ENCODE measurements around the gene ABCE1.
"Not testable (repeated sequence)": the region's sequence is repeated elsewhere in the genome, so short reads cannot be mapped to it uniquely, and the experiment has no call there.

ABCE1 gene

DNA sequence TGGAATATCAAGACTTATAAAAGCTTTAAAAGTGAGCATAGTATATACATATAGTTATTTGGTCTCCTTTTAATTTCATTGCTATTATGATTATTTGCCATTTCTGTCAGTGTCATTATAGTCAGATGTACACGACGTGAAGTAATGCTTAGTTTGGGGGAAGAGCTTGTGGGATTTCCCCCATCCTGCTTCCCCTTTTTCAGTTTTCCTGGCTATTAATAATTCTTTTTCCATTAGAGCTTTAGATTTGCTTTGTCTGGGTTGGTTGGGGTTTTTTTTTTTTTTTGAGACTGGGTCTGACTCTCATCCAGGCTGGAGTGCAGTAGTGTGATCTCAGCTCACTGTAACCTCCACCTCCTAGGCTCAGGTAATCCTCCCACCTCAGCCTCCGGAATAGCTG, 5.4 kb downstream of the ABCE1 start:
- no peak for DNase-seq

GRCh38 chr4:145107126-145107525, 9.0 kb downstream of the ABCE1 start:
- no peak for DNase-seq

DNA sequence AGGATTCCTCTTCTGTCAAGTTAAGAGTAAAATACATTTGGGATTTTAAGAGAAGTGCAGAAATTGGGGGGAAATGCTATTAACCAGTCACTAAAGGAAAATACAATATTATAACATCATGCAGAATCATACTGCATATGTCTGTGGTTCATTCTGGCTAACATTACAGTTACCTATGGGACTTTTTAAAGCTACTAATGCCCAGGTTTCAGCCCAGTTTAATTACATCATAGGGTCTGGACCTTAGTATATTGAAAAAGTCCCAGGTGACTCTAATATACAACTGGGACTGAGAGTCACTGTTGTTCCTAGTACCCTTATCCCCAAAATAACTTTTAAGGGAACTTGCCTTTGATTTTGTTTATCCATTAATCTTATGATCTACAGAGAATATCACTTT, 10.0 kb downstream of the ABCE1 start:
- DNase-seq: no peak

DNA sequence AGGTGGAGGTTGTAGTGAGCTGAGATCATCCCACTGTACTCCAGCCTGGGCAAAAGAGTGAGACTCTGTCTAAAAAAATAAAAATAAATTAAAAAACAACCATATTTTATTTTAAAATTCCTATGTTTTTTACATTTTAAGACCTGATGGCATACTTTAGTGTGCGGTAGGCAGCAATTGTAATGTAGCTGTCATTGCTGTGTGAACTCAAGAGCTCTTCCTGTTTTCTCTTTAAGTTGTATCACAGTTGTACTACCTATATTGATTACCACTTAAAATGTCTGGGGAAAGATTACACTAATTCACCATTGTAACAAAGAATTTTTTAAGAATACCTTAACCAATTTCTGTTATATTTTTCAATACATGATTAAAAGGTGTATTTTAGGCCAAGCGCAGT, 27.3 kb downstream of the ABCE1 start:
- no peak for DNase-seq

GRCh38 chr4:145130130-145130529, 32.0 kb downstream of the ABCE1 start:
- DNase-seq: no peak

DNA sequence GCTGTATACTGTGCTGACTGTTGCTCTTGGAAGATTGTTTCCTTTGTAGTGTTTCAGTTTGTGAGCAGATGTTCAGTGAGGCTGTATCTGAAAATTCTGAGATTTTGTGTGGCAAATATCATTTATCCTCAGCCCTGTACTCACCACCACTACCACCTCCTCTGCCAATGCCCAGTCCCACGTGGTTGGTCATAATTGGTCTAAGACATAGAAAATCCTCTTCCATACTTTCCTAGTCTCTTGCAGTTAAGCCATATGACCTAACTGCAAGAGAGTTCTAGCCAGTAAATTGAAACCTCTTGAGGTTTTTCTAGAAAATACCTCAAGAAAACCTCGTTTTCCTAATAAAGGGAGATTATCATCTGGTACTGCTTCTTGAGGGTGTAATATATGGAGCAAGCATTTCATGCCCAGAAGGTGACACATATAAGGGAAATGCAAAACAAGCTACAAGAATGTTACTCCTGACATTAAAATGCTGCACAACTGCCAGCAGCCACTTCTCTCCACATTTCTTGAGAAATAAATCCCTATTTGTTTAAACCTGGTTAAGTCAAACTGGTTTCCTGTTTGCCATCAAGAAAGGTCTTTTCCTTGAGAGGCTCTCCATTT, 32.8 kb downstream of the ABCE1 start:
- no peak for DNase-seq

- no peak for DNase-seq
These were observed 33.7 kb downstream of the ABCE1 start for GRCh38 chr4:145131848-145132247.

DNA sequence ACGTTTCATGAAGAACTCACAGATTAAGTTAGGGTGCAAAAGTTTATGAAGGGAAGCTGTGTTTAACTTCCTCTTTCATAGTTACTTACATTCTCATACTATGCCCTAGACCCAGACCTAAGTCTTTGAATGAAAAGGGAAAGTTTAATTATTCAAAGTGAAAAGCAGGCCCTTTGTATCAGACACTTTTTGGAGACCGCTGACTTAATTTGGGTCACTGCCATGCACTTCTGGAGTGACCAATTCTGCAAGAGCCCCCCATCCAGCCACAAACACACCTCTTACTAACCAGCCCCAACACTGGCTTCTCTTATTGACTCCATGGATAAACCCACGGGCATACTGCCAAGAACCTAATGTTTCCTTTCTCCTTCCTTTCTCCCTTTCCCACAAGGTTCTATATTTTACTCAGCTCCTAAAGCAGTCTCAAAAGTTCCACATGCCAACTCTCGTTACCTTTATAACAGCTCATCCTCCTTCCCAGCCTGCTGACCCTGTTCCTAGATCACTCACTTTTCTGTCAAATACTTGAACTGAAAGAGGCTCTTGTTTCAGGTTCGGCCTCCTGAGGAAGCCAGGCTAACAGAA, 34.5 kb downstream of the ABCE1 start:
- DNase-seq: no peak

GRCh38 chr4:145136219-145136618, 38.1 kb downstream of the ABCE1 start:
- DNase-seq: not testable (repeated sequence)

- no peak for DNase-seq
These were observed 50.9 kb downstream of the ABCE1 start for GRCh38 chr4:145148980-145149379.

GRCh38 chr4:145153181-145153903, 55.2 kb downstream of the ABCE1 start:
- no peak for DNase-seq

DNA sequence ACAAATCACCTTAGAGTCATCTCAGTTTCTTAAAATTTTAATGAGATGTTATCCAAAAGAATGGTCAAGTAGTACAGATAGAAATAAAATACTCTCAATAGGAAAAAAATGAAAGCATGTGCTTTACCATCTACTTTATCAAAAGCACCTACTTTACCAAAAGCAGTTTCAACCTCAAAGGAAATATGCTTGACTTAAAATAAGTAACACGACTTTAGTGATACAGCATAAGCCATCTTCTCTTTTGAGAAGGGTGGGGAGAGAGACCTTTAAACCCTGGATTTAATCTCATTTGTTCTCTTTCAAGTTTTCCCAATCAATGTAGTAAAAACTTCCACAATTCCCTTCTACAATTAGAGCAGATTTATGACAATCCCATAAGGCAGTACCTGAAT, 55.8 kb downstream of the ABCE1 start:
- DNase-seq: no peak

- DNase-seq: no peak
These were observed 56.5 kb downstream of the ABCE1 start for GRCh38 chr4:145154573-145154972.

DNA sequence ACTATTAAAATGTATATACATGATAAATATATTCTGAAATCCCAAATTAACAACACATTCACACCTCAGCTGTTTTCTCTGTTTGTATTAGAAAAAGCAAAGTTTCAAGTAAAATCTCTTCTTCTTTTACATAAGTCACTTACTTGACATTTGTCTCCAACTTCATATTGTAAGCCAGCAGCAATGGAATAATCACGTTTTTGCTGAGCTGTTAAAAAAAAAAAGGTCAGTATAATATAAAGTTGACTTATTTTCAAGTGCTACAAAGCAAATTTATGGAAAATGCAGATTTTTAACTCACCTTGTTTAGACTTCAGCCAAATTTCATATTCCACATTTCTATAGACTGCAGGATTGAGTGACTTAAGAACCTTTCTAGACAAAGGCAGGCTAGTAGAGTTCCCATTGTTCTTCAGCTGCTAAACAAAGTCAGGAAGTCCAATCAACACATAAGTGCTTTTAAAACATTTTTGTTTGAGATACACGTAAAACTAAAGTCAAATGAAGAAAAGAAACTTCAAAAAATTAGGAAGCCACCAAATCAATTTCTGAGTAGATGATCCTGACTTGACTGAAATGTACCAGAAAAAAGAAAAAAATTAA, 57.3 kb downstream of the ABCE1 start:
- no peak for DNase-seq

- DNase-seq: no peak
These were observed 58.9 kb downstream of the ABCE1 start for GRCh38 chr4:145156986-145157385.

GRCh38 chr4:145161549-145161948, 63.4 kb downstream of the ABCE1 start:
- no peak for DNase-seq

DNA sequence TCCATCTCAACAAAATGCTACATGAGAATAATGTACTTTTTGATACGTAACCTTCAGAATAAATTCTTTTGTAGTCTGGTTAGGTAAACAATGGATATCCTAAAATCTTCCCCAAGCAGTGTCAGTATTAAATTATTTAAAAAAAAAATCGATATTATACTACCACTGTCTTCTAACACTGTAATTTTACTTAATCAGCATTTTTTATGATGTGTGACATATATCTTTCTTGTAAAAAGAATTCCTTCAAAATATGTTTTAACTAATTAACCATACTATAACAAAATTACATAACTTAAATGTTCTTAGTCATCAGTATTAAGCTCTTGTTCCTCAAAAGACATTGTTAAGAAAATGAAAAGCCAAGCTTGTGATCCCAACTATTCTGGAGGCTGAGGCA, 69.8 kb downstream of the ABCE1 start:
- no peak for DNase-seq

- no peak for DNase-seq
These were observed 70.6 kb downstream of the ABCE1 start for GRCh38 chr4:145168581-145169187.

- no peak for DNase-seq
These were observed 72.1 kb downstream of the ABCE1 start for GRCh38 chr4:145170223-145170622.

- DNase-seq: no peak
These were observed 73.8 kb downstream of the ABCE1 start for GRCh38 chr4:145171911-145172310.

GRCh38 chr4:145176641-145177432, 78.7 kb downstream of the ABCE1 start:
- DNase-seq: no peak

DNA sequence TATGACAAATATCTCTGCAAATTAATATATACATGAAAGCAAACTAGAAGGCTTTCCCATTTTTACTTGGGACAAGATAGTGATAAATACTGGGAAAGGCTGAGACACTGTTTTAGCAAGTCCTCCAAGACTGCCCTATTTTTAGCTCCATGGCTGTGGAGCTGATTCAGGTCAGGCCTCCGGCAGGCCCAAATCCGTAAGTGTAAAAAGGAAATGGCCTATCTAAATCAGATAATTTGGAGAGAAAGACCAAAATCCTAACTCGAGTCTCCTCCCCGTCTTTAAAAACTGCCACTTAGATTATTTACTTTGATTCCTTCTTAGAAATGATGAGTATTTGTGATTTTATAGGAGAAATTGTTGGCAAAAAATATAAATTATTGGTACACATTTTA, 79.4 kb downstream of the ABCE1 start:
- no peak for DNase-seq
